22Rv1 (cell line): Measurements from ENCODE around the gene CSN1S1.
"Not testable (repeated sequence)": the region's sequence is repeated elsewhere in the genome, so short reads cannot be mapped to it uniquely, and the experiment has no call there.

ENCODE experiments used
- H3K27ac ChIP-seq: fragments of 450-650 bp; 2 replicates; pipeline ENCODE4 v1.5.1; 2017
- ZFX ChIP-seq: fragments of 450-650 bp; IDR thresholded peaks from 2 replicates; pipeline ENCODE4 v1.6.1; 2017; ENCODE audit warnings: antibody characterized with exemption, borderline replicate concordance
- TF ChIP-seq, protein P1 (sequence below): fragments of 450-650 bp; IDR thresholded peaks from 2 replicates; pipeline ENCODE4 v1.5.1; 2017; ENCODE audit warnings: mild to moderate bottlenecking

CSN1S1 gene

GRCh38 chr4:69907151-69907550, 23.7 kb upstream of the CSN1S1 start:
- no peak overlapping the region for H3K27ac ChIP-seq
- TF ChIP-seq ZFX: no peak
- TF ChIP-seq, protein P1, sequence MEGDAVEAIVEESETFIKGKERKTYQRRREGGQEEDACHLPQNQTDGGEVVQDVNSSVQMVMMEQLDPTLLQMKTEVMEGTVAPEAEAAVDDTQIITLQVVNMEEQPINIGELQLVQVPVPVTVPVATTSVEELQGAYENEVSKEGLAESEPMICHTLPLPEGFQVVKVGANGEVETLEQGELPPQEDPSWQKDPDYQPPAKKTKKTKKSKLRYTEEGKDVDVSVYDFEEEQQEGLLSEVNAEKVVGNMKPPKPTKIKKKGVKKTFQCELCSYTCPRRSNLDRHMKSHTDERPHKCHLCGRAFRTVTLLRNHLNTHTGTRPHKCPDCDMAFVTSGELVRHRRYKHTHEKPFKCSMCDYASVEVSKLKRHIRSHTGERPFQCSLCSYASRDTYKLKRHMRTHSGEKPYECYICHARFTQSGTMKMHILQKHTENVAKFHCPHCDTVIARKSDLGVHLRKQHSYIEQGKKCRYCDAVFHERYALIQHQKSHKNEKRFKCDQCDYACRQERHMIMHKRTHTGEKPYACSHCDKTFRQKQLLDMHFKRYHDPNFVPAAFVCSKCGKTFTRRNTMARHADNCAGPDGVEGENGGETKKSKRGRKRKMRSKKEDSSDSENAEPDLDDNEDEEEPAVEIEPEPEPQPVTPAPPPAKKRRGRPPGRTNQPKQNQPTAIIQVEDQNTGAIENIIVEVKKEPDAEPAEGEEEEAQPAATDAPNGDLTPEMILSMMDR: no peak

- no peak for TF ChIP-seq ZFX
- TF ChIP-seq, protein P1: no peak
- H3K27ac ChIP-seq: no peak overlapping the region
Observed at GRCh38 chr4:69909195-69909594, 21.7 kb upstream of the CSN1S1 start.

- no peak overlapping the region for H3K27ac ChIP-seq
- TF ChIP-seq, protein P1: no peak
- no peak for TF ChIP-seq ZFX
Observed at GRCh38 chr4:69910016-69910782, 20.7 kb upstream of the CSN1S1 start.

DNA sequence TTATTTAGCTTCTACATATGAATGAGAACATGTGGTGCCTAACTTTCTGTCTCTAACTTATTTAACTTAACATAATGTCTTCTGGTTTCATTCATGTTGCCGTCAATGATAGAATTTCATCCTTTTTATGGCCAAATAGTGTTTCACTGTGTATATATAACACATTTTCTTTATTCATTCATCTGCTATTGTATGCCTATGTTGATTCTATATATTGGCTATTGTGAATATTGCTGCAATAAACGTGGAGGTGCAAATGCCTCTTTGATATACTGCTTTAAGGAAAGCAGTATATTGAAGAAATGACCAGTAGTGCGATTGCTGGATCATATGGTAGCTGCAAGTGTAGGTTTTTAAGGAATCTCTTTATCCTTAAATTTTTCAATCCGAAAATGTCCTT, 10.0 kb upstream of the CSN1S1 start:
- no peak overlapping the region for H3K27ac ChIP-seq
- TF ChIP-seq, protein P1: no peak
- TF ChIP-seq ZFX: no peak

DNA sequence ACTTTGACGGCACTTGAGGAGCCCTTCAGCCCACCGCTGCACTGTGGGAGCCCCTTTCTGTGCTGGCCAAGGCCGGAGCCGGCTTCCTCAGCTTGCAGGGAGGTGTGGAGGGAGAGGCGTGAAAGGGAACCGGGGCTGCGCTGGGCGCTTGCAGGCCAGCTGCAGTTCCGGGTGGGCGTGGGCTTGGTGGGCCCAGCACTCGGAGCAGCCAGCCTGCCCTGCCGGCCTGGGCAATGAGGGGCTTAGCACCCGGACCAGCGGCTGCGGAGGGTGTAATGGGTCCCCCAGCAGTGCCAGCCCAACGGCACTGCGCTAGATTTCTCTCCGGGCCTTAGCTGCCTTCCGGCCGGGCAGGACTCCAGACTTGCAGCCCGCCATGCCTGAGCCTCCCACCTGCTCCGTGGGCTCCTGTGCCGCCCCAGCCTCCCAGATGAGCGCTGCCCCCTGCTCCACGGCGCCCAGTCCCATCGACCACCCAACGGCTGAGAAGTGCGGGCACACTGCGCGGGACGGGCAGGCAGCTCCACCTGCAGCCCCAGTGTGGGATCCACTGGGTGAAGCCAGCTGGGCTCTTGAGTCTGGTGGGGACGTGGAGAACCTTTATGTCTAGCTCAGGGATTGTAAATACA, 7.0 kb upstream of the CSN1S1 start:
- H3K27ac ChIP-seq: not testable (repeated sequence)

- H3K27ac ChIP-seq: no peak overlapping the region
- TF ChIP-seq ZFX: no peak
- TF ChIP-seq, protein P1: no peak
Observed at GRCh38 chr4:69934150-69934549, 3.3 kb downstream of the CSN1S1 start.

GRCh38 chr4:69936566-69936965, 5.7 kb downstream of the CSN1S1 start:
- H3K27ac ChIP-seq: no peak overlapping the region
- no peak for TF ChIP-seq ZFX
- TF ChIP-seq, protein P1: no peak

- no peak overlapping the region for H3K27ac ChIP-seq
- TF ChIP-seq, protein P1: no peak
- TF ChIP-seq ZFX: no peak
Observed at GRCh38 chr4:69951602-69952001, 20.7 kb downstream of the CSN1S1 start.
